ENCODE results near the gene TMEM11. TPM values are rescaled to one million over a fixed set of nuclear protein-coding genes. Genes with fewer than 3 reads are reported as not detected.

Gene TMEM11
- total RNA-seq, 2 donors from 2014 or later: 28.6 to 44.8 TPM

DNA sequence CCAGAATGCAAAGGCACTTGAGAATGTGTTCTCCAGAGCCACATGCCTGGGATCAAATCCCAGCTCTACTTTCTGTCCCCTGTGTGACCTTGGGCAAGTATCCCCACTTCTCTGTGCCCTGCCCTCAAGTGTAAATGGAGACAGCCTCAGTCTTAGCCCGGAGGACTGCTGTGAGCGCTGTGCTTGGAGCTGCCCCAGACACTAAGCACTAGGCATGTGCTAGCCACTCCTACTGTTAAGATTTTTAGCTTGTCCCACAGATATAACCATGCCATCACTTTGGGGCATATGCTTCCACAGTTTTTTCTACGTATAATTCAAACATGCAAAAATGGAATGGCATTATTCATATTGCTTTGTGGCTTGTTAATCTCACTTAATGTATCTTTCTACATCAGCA, 29.4 kb downstream of the TMEM11 start:
- H3K9ac ChIP-seq (ENCODE audit: low read depth in 2 of 2, low read length in 2 of 2): no peak overlapping the region
- DNase-seq: no peak
- H3K27ac ChIP-seq: no peak overlapping the region
- TF ChIP-seq, protein P1, sequence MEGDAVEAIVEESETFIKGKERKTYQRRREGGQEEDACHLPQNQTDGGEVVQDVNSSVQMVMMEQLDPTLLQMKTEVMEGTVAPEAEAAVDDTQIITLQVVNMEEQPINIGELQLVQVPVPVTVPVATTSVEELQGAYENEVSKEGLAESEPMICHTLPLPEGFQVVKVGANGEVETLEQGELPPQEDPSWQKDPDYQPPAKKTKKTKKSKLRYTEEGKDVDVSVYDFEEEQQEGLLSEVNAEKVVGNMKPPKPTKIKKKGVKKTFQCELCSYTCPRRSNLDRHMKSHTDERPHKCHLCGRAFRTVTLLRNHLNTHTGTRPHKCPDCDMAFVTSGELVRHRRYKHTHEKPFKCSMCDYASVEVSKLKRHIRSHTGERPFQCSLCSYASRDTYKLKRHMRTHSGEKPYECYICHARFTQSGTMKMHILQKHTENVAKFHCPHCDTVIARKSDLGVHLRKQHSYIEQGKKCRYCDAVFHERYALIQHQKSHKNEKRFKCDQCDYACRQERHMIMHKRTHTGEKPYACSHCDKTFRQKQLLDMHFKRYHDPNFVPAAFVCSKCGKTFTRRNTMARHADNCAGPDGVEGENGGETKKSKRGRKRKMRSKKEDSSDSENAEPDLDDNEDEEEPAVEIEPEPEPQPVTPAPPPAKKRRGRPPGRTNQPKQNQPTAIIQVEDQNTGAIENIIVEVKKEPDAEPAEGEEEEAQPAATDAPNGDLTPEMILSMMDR (IDR thresholded peaks at IDR 0.05): no peak
- no peaks in the 10 kb centered on the region for H3K4me1 ChIP-seq
- intact Hi-C loops (cut with DNase I): no loop called here
- H3K27me3 ChIP-seq: no peaks in the 10 kb centered on the region
- H3K36me3 ChIP-seq: no peaks in the 10 kb centered on the region
- H3K9me3 ChIP-seq: no peaks in the 10 kb centered on the region
- no peak overlapping the region for H3K4me3 ChIP-seq

DNA sequence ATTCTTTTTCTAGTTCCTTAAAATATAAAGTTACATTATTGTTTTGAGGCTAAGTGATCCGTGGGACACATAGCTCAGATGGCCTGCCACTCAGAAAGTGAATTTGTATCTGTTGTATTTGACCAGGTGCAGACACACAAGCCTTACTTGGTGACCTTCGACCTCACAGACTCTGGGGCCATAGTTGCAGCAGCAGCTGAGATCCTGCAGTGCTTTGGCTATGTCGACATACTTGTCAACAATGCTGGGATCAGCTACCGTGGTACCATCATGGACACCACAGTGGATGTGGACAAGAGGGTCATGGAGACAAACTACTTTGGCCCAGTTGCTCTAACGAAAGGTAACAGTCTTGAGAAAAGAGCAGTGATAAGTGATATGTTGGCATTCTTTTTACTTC, 30.5 kb downstream of the TMEM11 start:
- Histone ChIP-seq H3K9me3 (no peaks in the 10 kb centered on the region), H3K27ac (no peak overlapping the region), H3K27me3 (no peaks in the 10 kb centered on the region), H3K36me3 (no peaks in the 10 kb centered on the region), H3K4me3 (no peak overlapping the region), H3K4me1 (no peaks in the 10 kb centered on the region), H3K9ac (ENCODE audit: low read depth in 2 of 2, low read length in 2 of 2) (no peak overlapping the region)
- TF ChIP-seq, protein P1 (IDR thresholded peaks at IDR 0.05): no peak
- no peak for DNase-seq
- intact Hi-C loops (cut with DNase I): no loop called here

DNA sequence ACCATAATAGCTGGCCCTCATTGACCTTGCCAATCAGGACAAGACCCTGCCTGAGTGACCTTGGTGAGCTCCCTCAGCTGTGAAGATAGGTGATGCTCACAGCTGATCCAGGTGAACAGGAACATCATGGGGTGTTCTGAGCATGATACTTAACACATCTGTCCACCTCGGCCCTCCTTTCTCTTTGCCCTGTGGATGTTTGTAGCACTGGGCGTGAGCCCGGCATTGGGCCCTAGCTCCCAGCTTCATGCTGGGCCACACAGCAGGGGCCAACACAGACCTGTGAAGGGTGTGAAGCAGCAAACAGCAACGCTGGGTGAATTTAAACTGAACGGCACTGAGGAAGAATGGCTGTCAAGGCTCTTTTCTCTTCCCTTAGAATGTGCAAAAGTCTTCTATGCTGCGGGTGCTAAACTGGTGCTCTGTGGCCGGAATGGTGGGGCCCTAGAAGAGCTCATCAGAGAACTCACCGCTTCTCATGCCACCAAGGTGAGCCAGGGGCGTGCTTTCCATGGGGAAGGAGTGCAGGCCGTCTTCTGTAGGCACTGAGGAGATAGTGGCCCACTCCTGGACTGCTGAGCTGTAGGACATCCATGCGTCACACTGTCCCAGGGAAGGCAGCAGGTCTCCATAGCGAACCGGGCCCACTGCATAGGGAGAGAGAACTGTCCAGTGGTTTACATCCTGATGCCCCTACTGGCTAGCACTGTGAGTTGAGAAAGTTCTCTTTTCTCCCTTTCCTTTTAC, 35.9 kb downstream of the TMEM11 start:
- H3K36me3 ChIP-seq: no peaks in the 10 kb centered on the region
- intact Hi-C loops (cut with DNase I): no loop called here
- DNase-seq: no peak

DNA sequence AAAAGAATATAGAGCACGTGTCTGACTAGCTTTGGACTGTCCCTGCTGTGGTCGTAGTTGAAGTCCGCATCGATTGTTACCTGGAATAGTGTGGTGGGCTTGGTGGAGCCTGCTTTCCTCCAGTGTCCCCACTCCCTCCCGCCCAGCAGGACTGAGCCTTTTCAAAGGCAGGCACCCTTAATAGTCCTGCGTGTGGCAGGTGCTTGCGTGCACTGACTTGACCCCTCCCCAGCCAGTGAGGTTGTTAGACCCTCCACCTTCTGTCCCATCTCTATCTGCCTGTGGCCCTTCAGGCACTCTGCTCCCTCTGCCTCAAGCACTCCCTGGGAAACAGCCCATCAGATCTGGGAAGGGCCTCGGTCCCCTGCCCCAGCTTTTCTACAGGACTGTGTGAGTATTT, 36.6 kb downstream of the TMEM11 start:
- Histone ChIP-seq H3K4me3 (no peak overlapping the region), H3K36me3 (no peaks in the 10 kb centered on the region), H3K4me1 (no peaks in the 10 kb centered on the region), H3K27ac (no peak overlapping the region), H3K9me3 (no peaks in the 10 kb centered on the region), H3K27me3 (no peaks in the 10 kb centered on the region), H3K9ac (ENCODE audit: low read depth in 2 of 2, low read length in 2 of 2) (no peak overlapping the region)
- TF ChIP-seq, protein P1 (IDR thresholded peaks at IDR 0.05): no peak
- intact Hi-C loops (cut with DNase I): no loop called here
- no peak for DNase-seq

More for the DNA sequence above, 35.9 kb downstream of the TMEM11 start:
- no peaks in the 10 kb centered on the region for H3K9me3 ChIP-seq
- no peak overlapping the region for H3K9ac ChIP-seq (ENCODE audit: low read depth in 2 of 2, low read length in 2 of 2)
- TF ChIP-seq, protein P1 (IDR thresholded peaks at IDR 0.05): no peak
- no peaks in the 10 kb centered on the region for H3K4me1 ChIP-seq
- H3K27ac ChIP-seq: no peak overlapping the region
- no peak overlapping the region for H3K4me3 ChIP-seq
- H3K27me3 ChIP-seq: no peaks in the 10 kb centered on the region

DNA sequence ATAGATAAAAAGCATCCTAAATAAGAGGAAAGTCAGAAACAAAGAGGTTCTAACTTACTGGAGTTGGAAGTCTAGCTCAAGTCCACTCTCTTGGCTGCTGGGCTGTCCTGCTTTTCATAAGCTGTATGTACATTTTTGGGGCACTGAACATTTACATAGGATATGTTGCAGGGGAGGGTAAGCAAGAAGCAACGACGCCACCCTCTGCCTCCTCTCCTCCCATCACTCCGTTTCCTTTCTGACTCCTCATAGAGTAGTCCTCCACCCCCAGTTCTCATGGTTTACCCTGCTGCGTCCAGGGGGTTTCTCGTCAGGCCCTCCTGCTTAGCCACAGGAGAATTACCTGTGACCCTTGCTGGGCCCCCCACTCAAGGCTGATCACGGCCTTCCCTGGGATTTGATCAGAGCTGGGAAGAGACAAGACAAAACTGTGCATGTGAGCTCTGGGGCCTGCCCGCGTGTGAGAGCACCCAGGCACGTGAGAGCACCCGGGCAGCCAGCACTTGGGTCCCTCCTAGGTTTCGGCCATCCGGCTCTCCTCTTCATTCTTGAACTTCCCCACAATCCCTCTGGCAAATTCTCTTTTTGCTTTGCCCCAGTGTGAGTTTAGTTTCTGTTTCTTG, 37.1 kb downstream of the TMEM11 start:
- Histone ChIP-seq H3K27ac (no peak overlapping the region), H3K4me3 (no peak overlapping the region), H3K27me3 (no peaks in the 10 kb centered on the region), H3K4me1 (no peaks in the 10 kb centered on the region), H3K9ac (ENCODE audit: low read depth in 2 of 2, low read length in 2 of 2) (no peak overlapping the region), H3K36me3 (no peaks in the 10 kb centered on the region), H3K9me3 (no peaks in the 10 kb centered on the region)
- intact Hi-C loops (cut with DNase I): no loop called here
- no peak for DNase-seq
- TF ChIP-seq, protein P1 (IDR thresholded peaks at IDR 0.05): no peak
